ENCODE measurements around the gene DPY19L1. TPM values are rescaled to one million over a fixed set of nuclear protein-coding genes. Genes with fewer than 3 reads are reported as not detected.
A peak's percentile ranks its signal among the peaks of the same experiment; 100 is the strongest.
"Not testable (repeated sequence)": the region's sequence is repeated elsewhere in the genome, so short reads cannot be mapped to it uniquely, and the experiment has no call there.

DPY19L1 gene
- total RNA-seq, 1 experiment from 2014 or later = 159 TPM

DNA sequence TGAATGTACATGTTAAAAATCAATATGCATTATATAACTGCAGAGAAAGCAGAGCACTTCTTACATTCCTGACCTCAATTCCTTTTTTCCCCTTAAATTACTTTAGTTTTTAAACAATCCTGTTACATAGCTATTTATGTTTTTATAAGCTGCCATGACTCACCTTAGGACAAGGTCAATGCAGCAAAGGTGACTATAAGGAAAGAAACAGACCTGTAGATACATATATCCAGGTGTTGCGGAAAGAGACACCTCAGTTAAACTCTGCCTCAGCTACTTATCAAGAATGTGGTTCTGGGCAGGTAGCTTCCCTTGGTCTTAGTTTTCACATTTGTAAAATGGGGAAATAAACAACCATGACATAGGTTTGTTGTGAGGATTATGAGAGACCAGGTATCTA, 105.5 kb downstream of the DPY19L1 start:
- no peak for DNase-seq (ENCODE audit: extremely low read depth, low read depth)

- not testable (repeated sequence) for DNase-seq (ENCODE audit: extremely low read depth, low read depth)
These were observed 107.5 kb downstream of the DPY19L1 start for GRCh38 chr7:34929783-34930182.

GRCh38 chr7:34928560-34928959, 108.7 kb downstream of the DPY19L1 start:
- DNase-seq (ENCODE audit: extremely low read depth, low read depth) = no peak

DNA sequence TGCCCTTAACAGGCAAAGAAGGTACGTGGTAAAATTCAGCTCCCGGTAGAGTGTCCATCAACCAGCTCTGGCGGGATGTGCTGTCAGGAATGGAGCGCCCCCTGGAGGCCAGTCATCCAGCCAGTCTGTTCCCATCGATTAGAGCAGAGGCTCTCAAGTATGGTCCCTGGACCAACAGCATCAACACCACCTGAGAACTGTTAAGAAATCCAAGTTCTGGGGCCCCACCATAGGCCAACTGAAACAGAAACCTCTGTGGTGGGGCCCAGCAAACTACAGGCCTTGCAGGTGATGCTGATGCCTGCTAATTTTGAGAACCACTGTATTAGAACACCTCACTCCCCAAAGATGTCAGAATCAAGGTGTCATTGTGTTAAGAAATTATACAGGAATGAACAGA, 109.2 kb downstream of the DPY19L1 start:
- DNase-seq (ENCODE audit: extremely low read depth, low read depth) = peak; percentile 51

- not testable (repeated sequence) for DNase-seq (ENCODE audit: extremely low read depth, low read depth)
These were observed 116.8 kb downstream of the DPY19L1 start for GRCh38 chr7:34920470-34920869.

DNA sequence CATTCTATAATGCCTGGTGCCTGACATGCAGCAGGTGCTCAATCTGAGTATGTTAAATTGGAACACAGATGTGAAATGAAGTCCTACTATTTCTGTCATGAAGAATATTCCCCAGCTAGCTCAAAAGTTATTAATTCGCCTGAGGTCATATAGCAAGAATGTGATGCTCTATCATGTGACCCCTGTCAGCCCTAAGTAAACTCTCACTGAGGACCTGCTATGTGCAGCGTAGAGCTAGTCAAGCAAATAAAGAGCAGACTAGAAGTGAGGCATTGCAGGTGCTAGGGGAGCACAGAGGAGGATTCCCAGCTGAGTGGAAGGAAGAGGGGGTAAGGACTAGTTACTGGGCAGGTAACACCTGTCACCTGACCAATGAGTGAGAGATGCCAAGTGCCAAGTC, 118.2 kb downstream of the DPY19L1 start:
- not testable (repeated sequence) for DNase-seq (ENCODE audit: extremely low read depth, low read depth)

- DNase-seq (ENCODE audit: extremely low read depth, low read depth) = not testable (repeated sequence)
These were observed 119.0 kb downstream of the DPY19L1 start for GRCh38 chr7:34918198-34918861.

GRCh38 chr7:34917515-34917914, 119.8 kb downstream of the DPY19L1 start:
- not testable (repeated sequence) for DNase-seq (ENCODE audit: extremely low read depth, low read depth)

GRCh38 chr7:34916267-34916666, 121.0 kb downstream of the DPY19L1 start:
- DNase-seq (ENCODE audit: extremely low read depth, low read depth) = no peak

- DNase-seq (ENCODE audit: extremely low read depth, low read depth) = no peak
These were observed 125.0 kb downstream of the DPY19L1 start for GRCh38 chr7:34912236-34912635.

DNA sequence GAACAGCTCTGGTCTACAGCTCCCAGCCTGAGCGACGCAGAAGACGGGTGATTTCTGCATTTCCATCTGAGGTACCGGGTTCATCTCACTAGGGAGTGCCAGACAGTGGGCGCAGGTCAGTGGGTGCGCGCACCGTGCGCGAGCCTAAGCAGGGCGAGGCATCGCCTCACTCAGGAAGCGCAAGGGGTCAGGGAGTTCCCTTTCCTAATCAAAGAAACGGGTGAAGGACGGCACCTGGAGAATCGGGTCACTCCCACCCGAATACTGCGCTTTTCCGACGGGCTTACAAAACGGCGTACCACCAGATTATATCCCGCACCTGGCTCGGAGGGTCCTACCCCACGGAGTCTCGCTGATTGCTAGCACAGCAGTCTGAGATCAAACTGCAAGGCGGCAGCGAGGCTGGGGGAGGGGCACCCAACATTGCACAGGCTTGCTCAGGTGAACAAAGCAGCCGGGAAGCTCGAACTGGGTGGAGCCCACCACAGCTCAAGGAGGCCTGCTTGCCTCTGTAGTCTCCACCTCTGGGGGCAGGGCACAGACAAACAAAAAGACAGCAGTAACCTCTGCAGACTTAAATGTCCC, 130.9 kb downstream of the DPY19L1 start:
- not testable (repeated sequence) for DNase-seq (ENCODE audit: extremely low read depth, low read depth)

DNA sequence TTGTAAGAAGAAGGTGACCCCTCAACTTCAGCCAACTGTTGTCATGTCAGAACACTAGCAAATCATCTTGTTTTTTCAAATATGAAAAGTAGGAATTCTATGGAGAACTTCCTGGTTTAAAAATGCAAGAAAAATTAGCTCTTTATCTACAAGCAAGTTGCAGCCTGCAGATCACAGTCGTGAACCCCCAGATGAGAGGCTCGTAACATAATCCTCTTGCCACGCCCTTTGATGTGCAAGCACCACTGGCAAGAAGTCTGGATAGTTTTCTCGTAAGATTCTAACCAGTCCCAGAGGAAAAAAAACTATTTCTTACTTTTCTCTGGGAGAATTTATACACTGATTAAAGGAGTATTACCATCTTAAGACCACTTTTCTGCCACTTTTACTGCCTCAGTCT, 132.3 kb downstream of the DPY19L1 start:
- no peak for DNase-seq (ENCODE audit: extremely low read depth, low read depth)

DNA sequence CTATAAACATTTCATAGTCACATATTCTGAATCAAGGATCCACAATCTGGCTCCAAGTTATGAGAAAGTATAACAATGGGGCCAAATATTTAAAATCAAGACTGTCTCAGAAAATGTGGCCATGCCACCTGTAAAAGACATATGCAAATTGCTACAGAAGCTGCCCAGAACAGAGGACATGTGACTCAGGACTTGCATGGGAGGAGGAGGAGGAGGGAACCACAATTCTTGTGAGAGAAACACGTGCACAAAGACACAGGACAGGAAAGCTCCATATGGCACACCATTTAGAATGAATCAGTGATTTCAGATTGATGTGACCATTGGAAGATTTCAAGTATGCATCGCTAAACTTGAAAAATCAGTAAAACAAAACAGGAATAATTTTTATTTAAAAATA, 133.4 kb downstream of the DPY19L1 start:
- not testable (repeated sequence) for DNase-seq (ENCODE audit: extremely low read depth, low read depth)

DNA sequence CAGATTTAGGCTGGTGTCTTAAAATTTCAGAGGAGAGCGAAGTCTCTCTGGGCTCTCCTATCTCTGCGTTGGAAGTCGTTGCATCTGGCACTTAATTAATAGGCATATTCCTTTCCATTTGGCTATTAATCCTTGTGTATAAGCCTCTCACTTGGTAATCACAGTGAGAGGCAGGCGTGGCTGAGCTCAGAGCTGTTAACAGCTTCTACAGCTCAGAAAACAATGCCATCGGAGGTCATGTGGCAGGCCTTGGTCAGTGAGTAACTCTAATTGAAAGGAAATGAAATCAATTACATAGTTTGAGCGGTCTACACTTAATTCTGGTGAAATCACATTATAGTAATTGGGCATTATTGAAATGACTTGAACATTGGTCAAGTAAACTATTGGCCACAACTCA, 135.1 kb downstream of the DPY19L1 start:
- no peak for DNase-seq (ENCODE audit: extremely low read depth, low read depth)

GRCh38 chr7:34900891-34901513, 136.3 kb downstream of the DPY19L1 start:
- no peak for DNase-seq (ENCODE audit: extremely low read depth, low read depth)

DNA sequence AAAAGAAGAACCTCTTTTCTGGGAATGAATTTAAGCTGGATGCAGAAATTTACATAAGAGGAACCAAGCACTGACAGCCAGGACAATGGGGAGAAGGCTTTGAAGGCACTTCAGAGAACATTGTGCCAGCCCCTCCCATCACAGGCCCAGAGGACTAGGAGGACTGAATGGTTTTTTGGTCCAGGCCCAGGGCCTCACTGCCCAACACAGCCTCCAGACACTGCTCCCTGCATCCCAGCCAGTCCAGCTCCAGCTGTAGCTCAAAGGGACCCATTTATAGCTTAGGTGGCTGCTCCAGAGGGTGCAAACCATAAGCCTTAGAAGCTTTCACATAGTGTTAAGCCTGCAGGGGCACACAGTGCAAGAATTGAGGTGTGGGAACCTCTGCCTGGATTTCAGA, 142.1 kb downstream of the DPY19L1 start:
- no peak for DNase-seq (ENCODE audit: extremely low read depth, low read depth)

DNA sequence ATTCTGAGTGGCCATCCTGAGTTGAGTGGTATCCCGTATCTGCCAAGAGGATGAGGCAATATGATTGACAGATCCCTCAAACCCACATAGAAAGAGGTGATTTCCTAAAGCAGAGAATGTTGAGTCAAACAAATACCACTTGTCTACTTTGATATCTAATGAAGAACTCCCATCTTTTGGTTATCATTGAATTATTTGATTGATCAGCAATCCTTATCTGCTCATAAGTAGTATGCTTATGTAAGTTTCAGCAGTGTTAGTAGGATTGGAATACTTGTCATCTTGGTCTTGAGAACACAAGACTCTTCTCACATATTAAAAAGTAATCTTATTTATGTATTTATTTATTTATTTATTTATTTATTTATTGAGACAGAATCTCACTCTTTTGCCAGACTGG, 147.3 kb downstream of the DPY19L1 start:
- DNase-seq (ENCODE audit: extremely low read depth, low read depth) = no peak

GRCh38 chr7:34886856-34887255, 150.4 kb downstream of the DPY19L1 start:
- DNase-seq (ENCODE audit: extremely low read depth, low read depth) = no peak

- not testable (repeated sequence) for DNase-seq (ENCODE audit: extremely low read depth, low read depth)
These were observed 153.4 kb downstream of the DPY19L1 start for GRCh38 chr7:34883855-34884254.

- no peak for DNase-seq (ENCODE audit: extremely low read depth, low read depth)
These were observed 157.4 kb downstream of the DPY19L1 start for GRCh38 chr7:34879871-34880270.

DNA sequence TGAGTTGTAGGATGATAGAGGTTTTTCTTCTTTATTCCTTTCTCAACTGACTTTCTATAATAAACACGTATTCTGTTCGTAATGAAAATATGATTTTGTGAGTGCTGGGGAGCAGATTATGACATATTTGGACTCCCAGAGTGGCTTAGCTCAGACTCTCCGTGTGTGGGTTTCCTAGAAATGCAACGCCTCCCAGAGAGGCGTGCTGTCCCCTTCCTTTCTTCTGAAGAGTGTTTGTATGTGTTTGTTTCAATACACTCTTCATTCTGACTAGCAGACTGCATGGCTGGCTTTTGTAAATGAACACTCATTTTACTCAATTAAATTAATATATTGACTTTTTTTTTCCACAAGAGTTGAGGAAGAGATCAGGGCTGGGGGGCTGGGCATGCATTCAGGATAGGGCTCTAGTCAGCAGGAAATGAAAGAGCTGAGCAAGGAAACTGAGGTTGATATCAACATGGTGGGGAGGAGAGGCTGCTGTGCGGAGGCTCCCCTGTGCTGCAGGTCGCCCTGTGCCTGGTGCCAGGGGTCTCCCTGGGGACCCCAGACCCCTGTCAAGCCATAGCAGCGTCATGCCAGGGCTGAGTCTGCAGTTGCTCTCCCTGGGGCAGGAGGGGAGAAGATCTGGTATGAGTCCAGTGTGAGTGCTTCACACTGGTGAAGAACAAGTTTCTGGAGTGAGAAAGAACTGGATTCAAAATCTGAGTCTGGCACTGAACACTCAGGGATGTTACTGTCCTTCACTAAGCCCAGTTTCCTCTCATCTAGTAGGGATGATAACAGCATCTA, 158.1 kb downstream of the DPY19L1 start:
- DNase-seq (ENCODE audit: extremely low read depth, low read depth) = not testable (repeated sequence)

Measured in NCI-H460 (cell line).